ENCODE data around the gene GOLPH3. TPM values are rescaled to one million over a fixed set of nuclear protein-coding genes. Genes with fewer than 3 reads are reported as not detected.
"Not testable (repeated sequence)": the region's sequence is repeated elsewhere in the genome, so short reads cannot be mapped to it uniquely, and the experiment has no call there.

The GOLPH3 gene
- total RNA-seq, 1 experiment from 2014 or later: 46.2 TPM

DNA sequence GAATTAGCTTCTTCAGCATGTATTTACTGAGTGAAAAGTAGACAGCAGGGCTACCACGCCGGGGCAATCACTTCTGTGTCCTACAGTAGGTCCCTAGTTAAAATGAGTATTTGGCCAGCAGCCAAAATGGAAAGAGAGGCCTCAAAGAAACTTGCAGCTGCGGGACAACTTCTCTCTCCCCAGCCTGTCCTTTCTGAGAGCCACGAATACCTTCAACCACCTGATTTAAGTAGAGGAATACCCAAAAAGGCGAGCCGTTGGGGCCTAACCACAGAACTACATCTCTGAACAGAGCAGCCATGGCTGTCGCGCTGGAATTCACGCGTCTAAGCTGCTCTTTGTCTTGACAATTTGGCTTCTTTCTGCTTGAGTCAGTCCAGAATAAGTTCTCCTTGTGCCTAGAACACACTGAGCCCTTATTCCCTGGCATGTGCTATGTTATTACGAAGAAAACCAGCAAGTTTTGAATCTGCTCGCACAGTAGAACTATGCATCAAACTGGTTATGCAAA lies 43.8 kb upstream of the GOLPH3 start:
- no peaks in the 10 kb centered on the region for H3K9me2 ChIP-seq (replicated peaks; ENCODE audit: low read length)
- BruUV-seq (replicated peaks): no TSS peak
- H3K36me3 ChIP-seq (ENCODE audit: low read depth, low read length): no peaks in the 10 kb centered on the region
- no peak overlapping the region for H3K27ac ChIP-seq (ENCODE audit: low read length)
- no peak for ATAC-seq
- intact Hi-C loops (cut with micrococcal nuclease): no loop called here
- H3F3A ChIP-seq (ENCODE audit: low read length, unreplicated experiment): no peaks in the 10 kb centered on the region
- H4K20me1 ChIP-seq (ENCODE audit: low read length): no peaks in the 10 kb centered on the region
- TF ChIP-seq CTCF (conservative IDR thresholded peaks at IDR 0.05; ENCODE audit: low read depth, low read length) (no peak), EZH2phosphoT487 (IDR thresholded peaks at IDR 0.05; ENCODE audit: borderline replicate concordance, low read length) (no peak), EZH2 (IDR thresholded peaks at IDR 0.05; ENCODE audit: low read length, unreplicated experiment) (no peak)
- H3K9me3 ChIP-seq (ENCODE audit: low read length): no peaks in the 10 kb centered on the region
- H3K9ac ChIP-seq (ENCODE audit: low read length): no peak overlapping the region
- DNase-seq: peak; percentile 22
- CTCF ChIA-PET: no interaction called here
- no peaks in the 10 kb centered on the region for H3K79me2 ChIP-seq (ENCODE audit: low read length)
- no peaks in the 10 kb centered on the region for H3K27me3 ChIP-seq (ENCODE audit: low read length)
- no peak overlapping the region for H3K4me3 ChIP-seq (ENCODE audit: low read length)
- POLR2A ChIA-PET (ENCODE audit: unreplicated experiment): no interaction called here
- H3K4me1 ChIP-seq (ENCODE audit: insufficient read depth, low read length): no peaks in the 10 kb centered on the region
- H3K4me2 ChIP-seq (ENCODE audit: low read length): no peak overlapping the region
- no peak overlapping the region for H2AFZ ChIP-seq (ENCODE audit: low read length)

DNA sequence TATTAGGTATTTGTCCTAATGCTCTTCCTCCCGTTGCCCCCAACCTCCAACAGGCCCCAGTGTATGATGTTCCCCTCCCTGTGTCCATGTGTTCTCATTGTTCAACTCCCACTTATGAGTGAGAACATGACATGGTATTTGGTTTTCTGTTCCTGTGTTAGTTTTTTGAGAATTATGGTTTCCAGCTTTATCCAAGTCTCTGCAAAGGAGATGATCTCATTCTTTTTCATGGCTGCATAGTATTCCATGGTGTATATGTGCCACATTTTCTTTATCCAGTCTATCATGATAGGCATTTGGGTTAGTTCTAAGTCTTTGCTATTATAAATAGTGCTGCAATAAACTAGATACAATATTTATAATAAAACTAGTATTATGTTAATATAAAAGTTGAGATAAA lies 40.2 kb upstream of the GOLPH3 start:
- CTCF ChIA-PET; ATAC-seq; H2AFZ ChIP-seq (ENCODE audit: low read length); H3K27me3 ChIP-seq (ENCODE audit: low read length); intact Hi-C loops (cut with micrococcal nuclease); H4K20me1 ChIP-seq (ENCODE audit: low read length); H3F3A ChIP-seq (ENCODE audit: low read length, unreplicated experiment); H3K4me3 ChIP-seq (ENCODE audit: low read length); H3K4me1 ChIP-seq (ENCODE audit: insufficient read depth, low read length); H3K9me3 ChIP-seq (ENCODE audit: low read length); POLR2A ChIA-PET (ENCODE audit: unreplicated experiment); DNase-seq; BruUV-seq (replicated peaks); H3K27ac ChIP-seq (ENCODE audit: low read length); H3K9me2 ChIP-seq (replicated peaks; ENCODE audit: low read length); H3K4me2 ChIP-seq (ENCODE audit: low read length); H3K79me2 ChIP-seq (ENCODE audit: low read length); H3K36me3 ChIP-seq (ENCODE audit: low read depth, low read length); H3K9ac ChIP-seq (ENCODE audit: low read length): not testable (repeated sequence)

GRCh38 chr5:32210151-32210550 lies 36.0 kb upstream of the GOLPH3 start:
- BruUV-seq (replicated peaks): no TSS peak
- intact Hi-C loops (cut with micrococcal nuclease): no loop called here

DNA sequence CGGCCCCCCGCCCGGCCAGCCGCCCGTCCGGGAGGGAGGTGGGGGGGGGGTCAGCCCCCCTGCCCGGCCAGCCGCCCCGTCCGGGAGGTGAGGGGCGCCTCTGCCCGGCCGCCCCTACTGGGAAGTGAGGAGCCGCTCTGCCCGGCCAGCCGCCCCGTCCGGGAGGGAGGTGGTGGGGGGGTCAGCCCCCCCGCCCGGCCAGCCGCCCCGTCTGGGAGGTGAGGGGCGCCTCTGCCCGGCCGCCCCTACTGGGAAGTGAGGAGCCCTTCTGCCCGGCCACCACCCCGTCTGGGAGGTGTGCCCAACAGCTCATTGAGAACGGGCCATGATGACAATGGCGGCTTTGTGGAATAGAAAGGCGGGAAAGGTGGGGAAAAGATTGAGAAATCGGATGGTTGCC lies 34.7 kb upstream of the GOLPH3 start:
- H3K36me3 ChIP-seq (ENCODE audit: low read depth, low read length); H2AFZ ChIP-seq (ENCODE audit: low read length); intact Hi-C loops (cut with micrococcal nuclease); H3F3A ChIP-seq (ENCODE audit: low read length, unreplicated experiment); H4K20me1 ChIP-seq (ENCODE audit: low read length); H3K9me2 ChIP-seq (replicated peaks; ENCODE audit: low read length); H3K9me3 ChIP-seq (ENCODE audit: low read length); H3K79me2 ChIP-seq (ENCODE audit: low read length); CTCF ChIA-PET; ATAC-seq; H3K9ac ChIP-seq (ENCODE audit: low read length); H3K27me3 ChIP-seq (ENCODE audit: low read length); H3K4me1 ChIP-seq (ENCODE audit: insufficient read depth, low read length); DNase-seq; BruUV-seq (replicated peaks); H3K4me2 ChIP-seq (ENCODE audit: low read length); H3K27ac ChIP-seq (ENCODE audit: low read length); H3K4me3 ChIP-seq (ENCODE audit: low read length); POLR2A ChIA-PET (ENCODE audit: unreplicated experiment): not testable (repeated sequence)

More at GRCh38 chr5:32210151-32210550, 36.0 kb upstream of the GOLPH3 start:
- ChIA-PET CTCF (no interaction called here), POLR2A (ENCODE audit: unreplicated experiment) (no interaction called here)
- Histone ChIP-seq H3K79me2 (ENCODE audit: low read length) (no peaks in the 10 kb centered on the region), H3K9me3 (ENCODE audit: low read length) (no peaks in the 10 kb centered on the region), H4K20me1 (ENCODE audit: low read length) (no peaks in the 10 kb centered on the region), H3K4me1 (ENCODE audit: insufficient read depth, low read length) (no peaks in the 10 kb centered on the region), H3K27me3 (ENCODE audit: low read length) (no peaks in the 10 kb centered on the region), H3K9me2 (replicated peaks; ENCODE audit: low read length) (no peaks in the 10 kb centered on the region), H3K36me3 (ENCODE audit: low read depth, low read length) (no peaks in the 10 kb centered on the region), H3K27ac (ENCODE audit: low read length) (no peak overlapping the region), H2AFZ (ENCODE audit: low read length) (no peak overlapping the region), H3K9ac (ENCODE audit: low read length) (no peak overlapping the region), H3K4me2 (ENCODE audit: low read length) (no peak overlapping the region), H3F3A (ENCODE audit: low read length, unreplicated experiment) (no peaks in the 10 kb centered on the region), H3K4me3 (ENCODE audit: low read length) (no peak overlapping the region)
- DNase-seq (no peak), ATAC-seq (no peak)
- TF ChIP-seq EZH2 (IDR thresholded peaks at IDR 0.05; ENCODE audit: low read length, unreplicated experiment) (no peak), CTCF (conservative IDR thresholded peaks at IDR 0.05; ENCODE audit: low read depth, low read length) (no peak), EZH2phosphoT487 (IDR thresholded peaks at IDR 0.05; ENCODE audit: borderline replicate concordance, low read length) (no peak)

Measured in PC-3 (cell line).